HG03135 (cell line): Measurements from ENCODE around the gene YOD1.
"Not testable (repeated sequence)": the region's sequence is repeated elsewhere in the genome, so short reads cannot be mapped to it uniquely, and the experiment has no call there.

Source experiments
- ATAC-seq: cut with Tn5 transposase; IDR thresholded peaks from one replicate; pipeline ENCODE4 v1.9.1; 2021; ENCODE audit warnings: mild to moderate bottlenecking, moderate library complexity; ENCODE audit not compliant: unreplicated experiment

The YOD1 gene

DNA sequence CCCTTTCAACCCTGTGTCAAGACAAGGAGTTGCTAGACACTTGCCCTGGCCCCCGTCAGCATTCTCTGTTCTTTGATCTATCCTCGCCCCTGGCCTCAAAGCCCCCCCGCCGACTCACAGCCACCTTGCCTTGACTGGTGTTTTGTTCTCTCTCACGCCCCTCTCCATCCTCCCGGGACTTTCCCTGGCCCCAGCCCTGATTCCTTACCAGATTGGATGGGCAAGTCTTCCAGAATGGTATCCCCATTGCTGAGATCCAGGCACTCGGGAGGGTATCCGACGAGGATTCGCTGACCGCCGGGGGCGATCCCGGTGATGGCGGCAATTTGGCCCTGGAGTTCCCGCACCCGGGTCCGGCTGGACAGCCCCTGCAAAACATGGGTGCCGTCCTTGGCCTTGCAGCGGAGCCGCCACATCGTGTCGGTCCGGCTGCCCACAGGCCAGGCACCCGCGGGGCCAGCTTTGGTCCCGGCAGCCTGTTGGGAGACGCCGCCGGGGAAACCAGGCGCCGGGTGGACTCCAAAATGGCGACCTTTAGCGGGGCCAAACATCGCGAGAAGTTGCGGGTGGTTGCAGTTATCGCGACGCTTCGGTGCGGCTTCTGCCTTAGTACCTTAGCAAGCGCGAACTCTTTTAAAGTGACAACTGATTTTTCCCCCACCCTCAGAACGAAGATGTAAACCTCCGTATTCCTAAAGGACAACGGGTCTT, 373 bp downstream of the YOD1 start:
- peak; percentile 54 for ATAC-seq

DNA sequence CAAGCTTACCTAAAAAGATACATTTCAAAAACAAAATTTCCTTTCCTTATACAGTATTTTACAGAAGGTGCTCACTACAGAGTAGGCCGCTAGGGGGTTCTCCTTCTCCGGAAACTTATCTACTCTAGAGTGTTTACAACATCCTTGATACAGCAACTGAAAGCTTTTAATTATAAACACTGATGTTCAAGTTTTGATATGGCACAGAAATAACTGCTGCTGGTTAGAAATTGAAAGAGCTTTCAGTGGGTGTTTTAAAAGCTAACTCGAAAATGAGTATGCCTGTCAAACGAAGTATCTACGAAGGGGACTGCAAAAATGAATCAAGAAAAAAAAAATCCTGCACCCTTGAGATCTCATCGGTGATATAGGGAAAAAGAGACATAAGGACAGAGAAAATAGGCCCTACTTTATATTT, 1.0 kb downstream of the YOD1 start:
- no peak for ATAC-seq

DNA sequence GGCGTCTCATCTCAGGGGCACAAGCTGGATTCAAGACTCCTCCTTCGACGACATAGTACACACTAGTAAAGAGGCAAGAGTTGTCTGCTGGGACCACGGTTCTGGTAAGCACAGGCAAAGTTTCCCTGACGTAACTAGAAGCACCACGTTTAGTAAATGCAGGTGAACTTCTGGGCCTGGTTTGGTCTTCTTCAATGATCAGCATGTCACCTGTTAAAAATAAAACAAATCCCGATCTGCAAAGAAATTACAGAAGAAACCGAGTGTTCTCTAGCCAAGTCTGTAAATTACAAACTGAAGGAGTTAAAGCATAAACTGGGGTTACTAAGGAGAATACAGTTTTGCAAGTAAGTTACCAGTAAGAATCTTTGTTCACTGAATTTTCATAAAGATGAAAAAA, 1.5 kb downstream of the YOD1 start:
- ATAC-seq = no peak

DNA sequence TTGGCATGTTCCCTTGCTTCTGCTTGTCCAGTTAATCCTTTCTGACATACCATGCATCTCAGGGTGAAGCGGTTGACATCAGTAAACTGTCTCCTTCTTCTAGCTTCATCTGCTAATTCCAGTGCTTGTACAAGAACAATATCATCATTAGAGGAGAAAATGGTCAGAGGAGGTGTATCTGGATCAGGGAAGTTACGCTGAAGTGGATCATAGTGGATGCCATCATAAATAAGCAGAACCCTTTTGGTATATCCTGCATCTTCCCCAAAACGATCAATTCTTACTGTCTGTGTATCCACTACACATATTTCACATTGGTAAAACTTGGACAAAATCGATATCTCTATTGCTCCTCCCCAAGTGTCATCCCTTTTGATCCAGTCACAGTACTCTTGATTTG, 2.0 kb downstream of the YOD1 start:
- no peak for ATAC-seq

DNA sequence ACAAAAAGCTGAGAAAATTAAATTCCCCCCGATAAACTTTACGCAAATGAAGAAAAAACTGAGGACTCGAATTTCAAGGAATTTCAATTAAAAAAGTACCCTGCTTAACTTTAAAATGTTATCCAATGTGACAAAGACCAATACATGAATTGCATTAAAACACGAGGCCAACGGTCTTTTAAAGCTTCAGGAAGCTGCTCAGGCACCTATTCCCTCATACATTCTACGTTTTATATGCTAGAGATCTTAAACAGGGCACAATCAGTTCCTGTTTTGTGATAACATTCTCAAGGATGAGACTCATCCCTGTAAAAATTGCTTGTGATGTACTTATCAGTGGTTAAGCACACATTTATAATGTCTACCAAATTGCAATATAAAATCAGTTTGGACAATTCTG, 3.0 kb downstream of the YOD1 start:
- ATAC-seq = no peak

DNA sequence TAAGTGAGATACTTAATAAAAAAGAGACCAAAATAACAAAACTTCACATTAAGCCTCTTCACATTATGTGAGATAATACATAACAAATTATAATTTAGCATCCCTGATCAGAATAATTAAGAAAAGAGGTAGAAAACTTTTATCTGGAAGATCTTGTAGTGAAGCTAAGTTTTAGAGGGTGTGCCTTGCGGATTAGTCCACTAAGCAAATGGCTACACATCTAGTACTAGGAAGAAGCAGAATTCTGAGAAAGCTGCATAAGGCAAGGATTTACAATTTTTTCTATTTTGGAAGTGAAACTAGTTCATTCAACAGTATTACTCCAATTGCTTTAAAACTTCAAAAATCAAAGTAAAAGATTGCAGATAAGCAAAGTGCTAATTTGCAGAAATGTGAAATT, 3.5 kb downstream of the YOD1 start:
- ATAC-seq = no peak

DNA sequence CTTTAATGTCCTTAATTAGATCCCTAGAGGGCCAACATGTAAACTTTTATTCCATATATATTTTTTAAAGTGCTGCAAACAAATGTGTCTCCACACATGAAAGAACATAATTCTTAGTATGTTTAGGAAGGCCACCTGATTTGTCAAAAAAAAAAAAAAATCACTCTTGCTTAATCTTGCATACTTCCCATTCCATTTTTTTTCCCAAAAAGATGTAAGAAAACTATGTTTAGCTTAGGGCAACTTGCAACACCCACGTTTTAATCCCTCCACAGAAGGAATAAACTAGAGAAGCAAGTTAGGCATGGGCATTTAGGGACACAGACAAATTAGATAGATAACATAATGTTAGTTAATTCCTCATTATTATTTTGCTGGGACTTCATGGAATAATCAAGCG, 5.6 kb downstream of the YOD1 start:
- ATAC-seq = no peak

DNA sequence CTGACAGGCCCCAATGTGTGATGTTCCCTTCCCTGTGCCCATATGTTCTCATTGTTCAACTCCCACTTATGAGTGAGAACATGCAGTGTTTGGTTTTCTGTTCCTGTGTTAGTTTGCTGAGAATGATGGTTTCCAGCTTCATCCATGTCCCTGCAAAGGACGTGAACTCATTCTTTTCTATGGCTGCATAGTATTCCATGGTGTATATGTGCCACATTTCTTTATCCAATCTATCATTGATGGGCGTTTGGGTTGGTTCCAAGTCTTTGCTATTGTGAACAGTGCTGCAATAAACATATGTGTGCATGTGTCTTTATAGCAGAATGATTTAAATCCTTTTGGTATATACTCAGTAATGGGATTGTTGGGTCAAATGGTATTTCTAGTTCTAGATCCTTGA, 9.6 kb downstream of the YOD1 start:
- ATAC-seq = not testable (repeated sequence)

DNA sequence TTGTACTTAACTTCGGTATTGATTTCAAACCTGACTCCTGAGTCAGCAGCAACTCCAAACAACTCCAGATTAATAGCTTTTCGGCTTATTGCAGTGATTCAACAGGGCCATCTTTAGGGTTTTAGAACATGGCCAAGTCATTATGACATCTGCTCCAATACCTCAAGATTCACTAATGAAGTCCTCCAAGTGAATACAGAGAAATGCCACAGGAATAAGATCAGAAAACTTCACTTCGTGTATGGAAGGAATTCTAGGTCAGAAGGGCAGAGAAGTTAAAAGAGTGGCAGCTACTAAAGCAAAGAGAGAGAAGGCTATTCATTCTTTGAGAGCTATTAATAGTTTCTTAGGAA, 10.9 kb downstream of the YOD1 start:
- ATAC-seq = no peak

DNA sequence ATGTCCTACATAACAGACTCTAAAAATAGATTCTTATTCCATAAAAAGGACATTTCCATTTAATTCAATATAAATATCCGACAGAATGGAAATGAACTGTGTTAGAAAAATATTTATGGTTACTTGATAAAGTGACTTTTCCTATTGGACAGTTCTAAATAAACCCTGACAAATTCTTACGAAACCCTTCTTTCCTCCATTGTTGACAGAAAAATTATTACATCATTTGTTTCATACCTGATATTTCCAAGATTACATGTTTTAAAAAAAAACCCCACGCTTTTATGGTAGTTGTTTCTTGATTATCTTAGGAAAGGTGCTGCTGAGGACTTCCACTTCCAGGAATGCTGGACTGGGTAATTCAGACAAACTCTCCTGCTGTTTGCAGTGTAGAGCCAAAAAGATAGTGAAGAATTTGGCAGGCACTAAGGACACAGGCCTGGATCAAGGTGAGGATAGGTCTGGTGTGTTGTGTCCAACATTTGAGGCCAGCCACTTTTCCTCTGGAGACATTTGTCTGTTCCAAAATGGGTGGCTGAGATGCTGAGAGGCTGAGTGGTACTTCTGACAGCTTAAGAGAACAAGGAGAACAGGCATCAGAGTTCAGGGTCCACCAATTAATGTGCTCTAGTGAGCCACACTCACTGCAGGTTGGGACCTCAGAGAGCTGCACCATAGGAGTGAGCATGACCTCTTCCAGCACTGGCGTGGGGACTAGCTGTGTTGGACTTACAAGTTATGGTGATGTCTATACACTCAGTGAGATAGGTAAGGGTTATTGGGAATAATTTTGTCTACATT, 11.4 kb downstream of the YOD1 start:
- ATAC-seq = no peak

DNA sequence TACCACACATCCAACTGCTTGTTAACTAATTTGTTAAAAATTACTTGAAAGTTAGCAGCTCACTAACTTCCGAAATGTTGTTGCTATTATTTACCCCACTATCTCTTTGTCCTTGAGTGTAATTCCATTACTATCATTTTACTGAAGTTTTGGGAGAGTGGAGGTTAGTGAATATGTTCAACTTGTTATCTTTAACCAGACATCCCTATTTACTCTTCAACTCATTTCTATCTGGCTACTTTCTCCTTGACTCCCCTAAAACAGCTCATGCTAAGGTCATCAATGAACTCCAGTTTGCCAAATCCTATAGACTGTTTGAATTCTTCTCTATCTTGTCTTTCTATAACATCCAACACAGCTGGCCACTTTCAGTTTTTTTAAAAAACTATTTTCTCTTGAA, 14.1 kb downstream of the YOD1 start:
- ATAC-seq = no peak

DNA sequence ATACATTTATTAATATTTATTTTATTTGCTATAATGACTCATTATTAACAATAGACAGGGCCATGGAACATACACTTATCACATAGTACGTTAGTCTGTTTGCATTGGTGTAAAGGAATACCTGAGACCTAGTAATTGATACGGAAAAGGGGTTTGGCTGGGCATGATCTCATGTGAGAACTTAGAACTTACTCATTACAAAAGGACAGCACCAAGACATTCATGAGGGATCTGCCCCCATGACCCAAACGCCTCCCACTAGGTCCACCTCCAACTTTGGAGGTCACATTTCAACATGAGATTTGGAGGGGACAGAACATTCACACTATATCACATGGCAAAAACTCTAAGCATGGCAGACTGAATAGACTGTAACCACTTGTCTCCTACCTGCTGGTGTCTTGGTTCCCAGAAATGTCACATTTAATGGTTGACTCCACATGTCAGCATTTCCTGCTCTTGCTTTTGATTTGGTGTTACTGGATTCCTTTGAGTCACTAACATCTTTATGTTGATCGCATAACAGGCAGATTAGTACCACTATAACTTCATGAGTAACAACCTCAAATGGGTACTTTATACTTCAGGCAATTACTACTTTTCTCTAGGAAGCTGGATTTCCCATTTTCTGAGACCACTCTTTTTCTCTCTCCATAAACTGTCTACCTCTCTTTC, 15.0 kb downstream of the YOD1 start:
- ATAC-seq = no peak

DNA sequence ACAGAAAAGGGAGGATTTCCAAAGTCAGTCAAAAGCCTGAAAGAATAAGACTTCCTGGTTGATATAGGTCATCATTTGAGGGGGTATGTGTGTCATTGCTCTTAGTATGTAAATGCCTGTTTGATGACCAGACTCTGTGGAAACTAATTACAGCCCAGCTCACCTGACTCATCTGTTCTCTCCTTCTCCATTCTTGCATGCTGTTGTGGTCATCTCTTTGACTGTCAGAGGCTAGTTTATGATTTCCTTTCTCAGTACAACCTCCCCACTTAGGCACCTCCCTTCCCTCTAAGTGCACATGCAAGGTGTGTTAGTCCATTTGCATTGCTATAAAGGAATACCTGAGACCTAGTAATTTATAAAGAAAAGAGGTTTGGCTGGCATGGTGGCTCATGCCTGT, 16.0 kb downstream of the YOD1 start:
- ATAC-seq = no peak

DNA sequence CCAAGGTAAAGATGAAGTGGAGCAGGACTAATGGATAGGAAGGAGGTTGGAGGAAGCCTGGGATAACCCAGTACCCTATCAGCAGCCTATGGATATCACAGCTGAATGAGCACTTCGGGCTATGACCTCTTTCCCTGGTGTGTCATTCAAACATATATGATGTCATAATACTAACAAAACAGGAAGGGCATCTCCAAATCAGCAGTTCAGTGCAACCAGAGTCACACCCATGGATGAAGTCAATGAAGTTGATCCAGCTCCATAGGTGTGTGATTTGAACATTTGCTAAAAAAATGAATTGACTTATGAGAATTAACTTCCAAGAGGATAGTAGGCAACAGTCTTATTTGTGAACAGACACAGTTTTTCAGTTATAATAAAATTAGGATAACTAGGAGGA, 16.8 kb downstream of the YOD1 start:
- no peak for ATAC-seq

DNA sequence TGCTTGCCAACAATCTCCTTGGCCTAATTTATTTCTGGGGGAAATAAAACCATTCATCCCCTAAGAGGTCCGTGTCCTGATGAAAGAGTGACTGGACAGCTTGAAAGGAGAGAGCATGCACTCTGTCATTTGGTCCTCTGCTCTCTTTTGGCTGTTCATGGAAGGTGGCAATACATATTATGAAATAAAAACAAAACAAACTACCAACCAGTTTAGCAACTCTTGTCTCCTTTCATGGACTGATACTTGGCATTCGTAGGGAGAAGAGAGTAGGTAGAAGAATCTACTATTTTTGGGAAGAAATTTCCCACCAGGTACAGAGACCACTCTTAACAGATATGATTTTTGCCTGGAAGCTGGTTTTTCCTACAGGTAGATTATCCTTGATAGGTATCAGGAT, 17.7 kb downstream of the YOD1 start:
- ATAC-seq = no peak

DNA sequence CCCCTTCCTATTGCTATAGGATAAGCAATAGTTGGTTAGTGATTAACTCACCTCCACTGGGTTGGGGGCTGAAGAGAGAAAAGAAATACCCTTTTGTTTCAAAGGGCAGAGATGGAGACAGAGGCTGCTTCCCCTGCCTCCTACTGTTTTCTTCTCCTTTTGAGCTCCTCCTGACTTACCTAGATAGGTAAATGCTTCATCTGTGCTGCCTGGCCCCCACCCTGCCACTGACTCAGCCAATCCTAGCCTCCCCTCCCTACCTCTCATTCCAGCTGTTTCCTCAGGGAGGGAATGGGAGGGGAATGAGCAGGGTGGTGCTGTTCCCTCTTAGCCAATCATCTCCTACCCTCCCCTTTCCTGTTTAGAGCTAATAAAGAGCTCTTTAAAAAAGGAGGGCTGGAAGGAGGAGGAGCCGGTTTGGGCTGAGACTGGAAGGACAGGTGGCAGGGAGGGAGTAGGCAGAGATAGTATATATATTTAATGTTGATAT, 18.4 kb downstream of the YOD1 start, which contains the start of gene C1orf116:
Gene C1orf116 (minus strand): TSS at position 229 of the 490 bp plus-strand sequence. CDS start 5,158 bp downstream, outside the sequence.
- no peak for ATAC-seq

DNA sequence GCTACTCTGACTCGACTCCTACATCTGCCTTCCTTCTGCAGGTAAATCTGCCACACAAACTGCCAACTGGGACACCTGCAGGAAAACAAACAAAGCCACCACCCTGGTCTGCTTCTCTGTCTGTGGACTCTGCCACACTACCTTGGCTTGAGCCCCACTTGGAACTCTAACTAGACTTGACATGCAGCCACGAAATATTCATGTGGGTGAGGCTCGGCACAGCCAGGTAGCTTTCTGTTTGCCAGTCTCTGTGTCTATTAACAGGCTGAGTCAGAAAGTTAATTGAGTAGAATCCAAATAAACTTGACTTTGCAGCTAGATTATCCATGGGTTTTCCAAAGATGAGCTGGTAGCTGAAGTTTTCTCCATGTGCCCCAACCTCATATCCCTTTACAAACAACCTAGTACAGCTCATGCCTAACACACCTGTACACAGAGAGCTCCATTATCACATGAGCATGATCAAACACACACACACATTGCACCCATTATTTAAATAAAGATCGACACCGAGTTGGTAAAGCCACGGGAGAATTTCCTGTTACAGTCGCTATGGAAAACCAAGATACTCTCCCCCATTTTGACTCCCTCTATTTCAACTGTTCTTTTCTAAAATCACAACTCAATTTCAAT, 19.3 kb downstream of the YOD1 start:
- no peak for ATAC-seq

DNA sequence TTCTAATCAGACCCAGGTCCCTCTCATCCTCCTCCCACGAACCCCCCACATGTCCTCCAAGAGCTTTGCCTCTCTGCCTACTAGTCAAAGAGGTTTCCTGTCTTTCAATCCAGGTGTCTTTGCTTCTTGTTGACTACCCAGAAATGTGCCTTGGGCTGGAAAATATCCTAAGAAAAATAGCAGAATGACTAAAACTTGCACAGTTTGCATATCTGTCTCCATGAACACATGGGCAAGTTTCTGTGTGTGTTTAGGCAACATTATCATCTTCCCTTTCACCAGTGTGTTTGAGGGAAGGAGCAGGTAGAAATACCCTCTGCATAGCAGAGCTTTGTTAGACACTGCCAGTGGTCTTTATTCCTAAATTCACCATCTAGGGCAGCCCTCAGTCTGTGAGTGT, 20.0 kb downstream of the YOD1 start:
- ATAC-seq = no peak

DNA sequence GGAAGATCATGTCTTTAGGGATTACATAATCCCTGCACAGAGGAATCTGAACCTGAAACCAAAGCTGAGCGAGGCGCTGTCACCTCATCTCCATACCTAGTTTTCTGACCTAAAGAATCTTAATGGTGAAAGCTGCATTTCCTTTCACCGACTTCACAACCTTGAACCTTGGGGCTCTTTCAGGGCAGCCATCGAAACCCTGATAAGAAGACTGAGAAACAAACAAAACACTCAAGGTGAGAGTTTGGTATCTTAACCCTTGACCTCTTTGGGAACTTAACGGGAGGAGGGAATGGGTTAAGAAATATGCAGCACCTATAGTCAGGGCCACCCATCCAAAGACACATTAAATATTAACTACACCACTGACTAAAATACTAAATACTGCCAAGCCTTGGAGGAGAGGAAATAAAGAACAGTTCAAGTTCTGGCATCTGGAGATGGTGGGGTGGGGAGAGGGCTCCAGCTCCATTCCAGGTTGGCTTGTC, 20.4 kb downstream of the YOD1 start:
- ATAC-seq = no peak

DNA sequence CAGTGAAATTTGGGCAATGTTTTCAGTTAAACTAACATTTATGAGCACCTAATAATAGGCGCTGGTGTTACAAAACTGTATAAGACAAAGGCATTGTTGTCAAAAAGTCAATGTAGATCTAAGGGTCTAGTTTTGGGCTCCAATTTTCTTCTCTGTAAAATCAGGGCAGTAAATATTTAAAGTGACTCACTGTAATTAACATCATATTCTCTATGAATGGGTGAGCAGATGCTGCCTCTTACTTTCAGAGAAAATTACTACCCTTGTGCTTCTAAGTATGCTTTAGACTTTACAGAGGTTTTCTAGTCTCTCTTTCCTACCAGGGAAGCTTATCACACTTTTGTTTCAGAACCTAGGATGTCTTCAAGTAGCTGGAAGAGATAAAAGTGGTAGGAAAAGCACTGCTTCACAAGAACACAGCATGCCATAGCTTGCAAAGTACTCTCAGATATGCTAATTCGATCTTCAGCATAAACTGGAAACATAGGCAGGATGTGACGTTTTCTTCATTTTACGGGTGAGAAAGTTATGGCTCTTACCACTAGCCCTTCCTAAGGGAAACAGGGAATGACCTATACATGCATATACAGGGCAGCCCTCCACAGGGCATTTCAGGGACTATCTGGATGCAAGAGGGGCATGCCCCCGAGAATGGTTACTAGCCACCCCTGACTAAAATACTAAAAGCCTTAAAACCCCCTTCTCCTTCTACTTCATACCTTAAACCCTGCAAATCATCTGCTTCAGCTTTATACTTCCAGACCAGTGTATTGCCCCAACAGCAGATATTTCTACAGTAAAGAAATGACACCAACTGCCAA, 21.1 kb downstream of the YOD1 start:
- no peak for ATAC-seq
